OCI-LY3 (cell line): ENCODE measurements around the gene TBX19.

Source experiments
- H2AFZ ChIP-seq: fragments of 200-600, 300-600 bp; shearing (Covaris generic); 2 replicates; pipeline ENCODE4 v1.6.0; 2014; ENCODE audit warnings: antibody characterized with exemption, low read depth, low read length
- H3K27ac ChIP-seq: fragments of 200-600, 300-600 bp; sonication (generic); 2 replicates; pipeline ENCODE4 v1.5.1; 2014; ENCODE audit warnings: mild to moderate bottlenecking, low read length, moderate library complexity, mixed read lengths
- H3K27me3 ChIP-seq: fragments of 200-600, 300-600 bp; sonication (generic); 2 replicates; pipeline ENCODE4 v1.6.1; 2014; ENCODE audit warnings: low read depth, low read length, mixed read lengths
- H3K36me3 ChIP-seq: fragments of 200-600, 300-600 bp; sonication (generic); replicated peaks from 2 replicates; pipeline ENCODE3; 2014; ENCODE audit warnings: low read depth, low read length, mixed read lengths
- H3K4me1 ChIP-seq: fragments of 300-600, 200-600 bp; sonication (generic); 2 replicates; pipeline ENCODE4 v1.6.1; 2014; ENCODE audit warnings: low read length, mixed read lengths
- H3K4me2 ChIP-seq: fragments of 200-600, 300-600 bp; sonication (generic); 2 replicates; pipeline ENCODE4 v1.6.1; 2014; ENCODE audit warnings: low read length, mixed read lengths
- H3K4me3 ChIP-seq: fragments of 300-600, 200-600 bp; sonication (generic); 2 replicates; pipeline ENCODE4 v1.5.1; 2014; ENCODE audit warnings: antibody characterized with exemption, mild to moderate bottlenecking, low read length, moderate library complexity
- H3K79me2 ChIP-seq: fragments of 300-600, 200-600 bp; shearing (Covaris generic); 2 replicates; pipeline ENCODE4 v1.6.1; 2014; ENCODE audit warnings: mild to moderate bottlenecking, low read length, mixed read lengths
- H3K9ac ChIP-seq: fragments of 300-600, 200-600 bp; shearing (Covaris generic); 2 replicates; pipeline ENCODE4 v1.6.0; 2014; ENCODE audit warnings: mild to moderate bottlenecking, low read length, moderate library complexity
- H3K9me3 ChIP-seq: fragments of 200-600, 300-600 bp; shearing (Covaris generic); 2 replicates; pipeline ENCODE4 v1.6.1; 2014; ENCODE audit warnings: low read length, mixed read lengths; ENCODE audit not compliant: insufficient read depth
- H4K20me1 ChIP-seq: fragments of 200-600, 300-600 bp; sonication (generic); 2 replicates; pipeline ENCODE4 v1.6.1; 2016; ENCODE audit warnings: low read length, mixed read lengths; ENCODE audit not compliant: insufficient read depth
- CTCF ChIP-seq: fragments of 200-600, 300-600 bp; sonication (generic); IDR thresholded peaks from 2 replicates; pipeline ENCODE4 v1.5.1; 2014; ENCODE audit warnings: antibody characterized with exemption, low read length, low read depth
- EZH2phosphoT487 ChIP-seq: fragments of 200-600 bp; shearing (Covaris generic); IDR thresholded peaks from 2 replicates; pipeline ENCODE4 v1.6.1; 2018; ENCODE audit warnings: antibody characterized with exemption, mixed run types, low read depth

Gene TBX19

GRCh38 chr1:168293356-168293755 is 12.7 kb downstream of the TBX19 start:
- Histone ChIP-seq H3K4me2 (no peak overlapping the region), H3K36me3 (no peaks in the 10 kb centered on the region), H3K4me1 (no peaks in the 10 kb centered on the region), H2AFZ (no peak overlapping the region), H3K4me3 (no peak overlapping the region), H3K9me3 (no peaks in the 10 kb centered on the region), H3K27me3 (no peaks in the 10 kb centered on the region), H3K27ac (no peak overlapping the region), H3K9ac (no peak overlapping the region), H3K79me2 (no peaks in the 10 kb centered on the region), H4K20me1 (no peaks in the 10 kb centered on the region)
- no peak for TF ChIP-seq EZH2phosphoT487
- no peak for TF ChIP-seq CTCF

- Histone ChIP-seq H3K36me3 (no peaks in the 10 kb centered on the region), H3K4me1 (no peaks in the 10 kb centered on the region), H3K79me2 (no peaks in the 10 kb centered on the region), H3K27me3 (no peaks in the 10 kb centered on the region), H3K4me3 (no peak overlapping the region), H3K9ac (no peak overlapping the region), H2AFZ (no peak overlapping the region), H3K9me3 (no peaks in the 10 kb centered on the region), H4K20me1 (no peaks in the 10 kb centered on the region), H3K4me2 (no peak overlapping the region), H3K27ac (no peak overlapping the region)
- TF ChIP-seq CTCF = no peak
- no peak for TF ChIP-seq EZH2phosphoT487
Measured at GRCh38 chr1:168295411-168296114, 14.9 kb downstream of the TBX19 start.

- no peaks in the 10 kb centered on the region for H3K79me2 ChIP-seq
- no peak overlapping the region for H3K9ac ChIP-seq
- H3K4me2 ChIP-seq = no peak overlapping the region
- H4K20me1 ChIP-seq = no peaks in the 10 kb centered on the region
- H3K9me3 ChIP-seq = no peaks in the 10 kb centered on the region
- no peaks in the 10 kb centered on the region for H3K36me3 ChIP-seq
- no peaks in the 10 kb centered on the region for H3K4me1 ChIP-seq
- no peak overlapping the region for H2AFZ ChIP-seq
- no peak for TF ChIP-seq CTCF
- TF ChIP-seq EZH2phosphoT487 = no peak
- H3K4me3 ChIP-seq = no peak overlapping the region
- no peaks in the 10 kb centered on the region for H3K27me3 ChIP-seq
- no peak overlapping the region for H3K27ac ChIP-seq
Measured at GRCh38 chr1:168297019-168297730, 16.5 kb downstream of the TBX19 start.

- Histone ChIP-seq H3K27ac (no peak overlapping the region), H3K27me3 (no peaks in the 10 kb centered on the region), H3K4me3 (no peak overlapping the region), H3K4me1 (no peaks in the 10 kb centered on the region), H3K9ac (no peak overlapping the region), H3K9me3 (no peaks in the 10 kb centered on the region), H2AFZ (no peak overlapping the region), H3K36me3 (no peaks in the 10 kb centered on the region), H3K79me2 (no peaks in the 10 kb centered on the region), H3K4me2 (no peak overlapping the region), H4K20me1 (no peaks in the 10 kb centered on the region)
- TF ChIP-seq CTCF (no peak), EZH2phosphoT487 (no peak)
Measured at GRCh38 chr1:168298446-168298845, 17.8 kb downstream of the TBX19 start.
